ELR (cell line): ENCODE results near the gene HMCN1.

Experiments used
- DNase-seq: peaks from one replicate; pipeline ENCODE4 v3.0.0-alpha.2; 2015; ENCODE audit warnings: low read depth

HMCN1 gene

GRCh38 chr1:185804608-185805007, 70.4 kb downstream of the HMCN1 start:
- no peak for DNase-seq

GRCh38 chr1:185807275-185807674, 73.1 kb downstream of the HMCN1 start:
- no peak for DNase-seq

GRCh38 chr1:185808631-185809030, 74.4 kb downstream of the HMCN1 start:
- no peak for DNase-seq

- no peak for DNase-seq
Observed at GRCh38 chr1:185811073-185811709, 77.0 kb downstream of the HMCN1 start.

- DNase-seq, result no peak
Observed at GRCh38 chr1:185812934-185813333, 78.7 kb downstream of the HMCN1 start.

- DNase-seq, result peak; percentile 73
Observed at GRCh38 chr1:185813401-185813979, 79.3 kb downstream of the HMCN1 start.

GRCh38 chr1:185816460-185816859, 82.3 kb downstream of the HMCN1 start:
- no peak for DNase-seq

- no peak for DNase-seq
Observed at GRCh38 chr1:185819798-185820197, 85.6 kb downstream of the HMCN1 start.

- DNase-seq, result peak; percentile 31
Observed at GRCh38 chr1:185821612-185822385, 87.6 kb downstream of the HMCN1 start.

- no peak for DNase-seq
Observed at GRCh38 chr1:185823467-185823866, 89.3 kb downstream of the HMCN1 start.

GRCh38 chr1:185824106-185824505, 89.9 kb downstream of the HMCN1 start:
- DNase-seq, result no peak

- no peak for DNase-seq
Observed at GRCh38 chr1:185825556-185825955, 91.4 kb downstream of the HMCN1 start.

GRCh38 chr1:185834371-185834905, 100.2 kb downstream of the HMCN1 start:
- DNase-seq, result no peak

GRCh38 chr1:185835191-185835590, 101.0 kb downstream of the HMCN1 start:
- DNase-seq, result no peak

- no peak for DNase-seq
Observed at GRCh38 chr1:185837711-185838110, 103.5 kb downstream of the HMCN1 start.

- no peak for DNase-seq
Observed at GRCh38 chr1:185838111-185838510, 103.9 kb downstream of the HMCN1 start.

GRCh38 chr1:185840880-185841279, 106.7 kb downstream of the HMCN1 start:
- no peak for DNase-seq

- DNase-seq, result no peak
Observed at GRCh38 chr1:185843297-185843869, 109.2 kb downstream of the HMCN1 start.

- no peak for DNase-seq
Observed at GRCh38 chr1:185843986-185844385, 109.8 kb downstream of the HMCN1 start.

- DNase-seq, result peak; percentile 25
Observed at GRCh38 chr1:185846672-185847444, 112.7 kb downstream of the HMCN1 start.

- DNase-seq, result no peak
Observed at GRCh38 chr1:185849014-185849413, 114.8 kb downstream of the HMCN1 start.

- DNase-seq, result peak; percentile 57
Observed at GRCh38 chr1:185850366-185850765, 116.2 kb downstream of the HMCN1 start.
